Progenitor cell of endocrine pancreas (in vitro differentiated cells): ENCODE measurements around the gene NPL. TPM values are rescaled to one million over a fixed set of nuclear protein-coding genes. Genes with fewer than 3 reads are reported as not detected.

Experiments
- DNase-seq: peaks from one replicate; pipeline ENCODE4 v3.0.0; 2021; ENCODE audit warnings: low spot score; ENCODE audit not compliant: unreplicated experiment
- H3K27ac Mint-ChIP-seq: 2 replicates; pipeline ENCODE4 v1.8.0; 2021; ENCODE audit warnings: mild to moderate bottlenecking, moderate library complexity, mixed read lengths
- H3K27me3 Mint-ChIP-seq: 2 replicates; pipeline ENCODE4 v1.8.0; 2021; ENCODE audit warnings: mixed read lengths
- H3K36me3 Mint-ChIP-seq: 2 replicates; pipeline ENCODE4 v1.8.0; 2022; ENCODE audit warnings: mixed read lengths; ENCODE audit not compliant: insufficient read depth
- H3K4me1 Mint-ChIP-seq: 2 replicates; pipeline ENCODE4 v1.8.0; 2021; ENCODE audit warnings: low read depth, mixed read lengths
- H3K4me3 Mint-ChIP-seq: 2 replicates; pipeline ENCODE4 v1.8.0; 2021; ENCODE audit warnings: low read depth, mild to moderate bottlenecking, moderate library complexity, mixed read lengths
- H3K9me3 Mint-ChIP-seq: 2 replicates; pipeline ENCODE4 v1.8.0; 2021; ENCODE audit warnings: low read depth, mixed read lengths
- CTCF ChIP-seq: fragments of 200-600 bp; sonication (generic); IDR thresholded peaks from one replicate; pipeline ENCODE4 v1.5.0; 2021; ENCODE audit warnings: antibody characterized with exemption, mild to moderate bottlenecking; ENCODE audit not compliant: unreplicated experiment
- total RNA-seq: library from RNA; stranded (reverse); gene quantifications from 2 replicates; pipeline ENCODE4 v1.2.1, GENCODE V29; 2021

Gene NPL
- total RNA-seq, 1 donor from 2014 or later: 2.0 TPM

GRCh38 chr1:182877331-182877730 lies 87.8 kb downstream of the NPL start:
- H3K9me3 Mint-ChIP-seq: no peaks in the 10 kb centered on the region

GRCh38 chr1:182877842-182878241 lies 88.3 kb downstream of the NPL start:
- Mint-ChIP-seq H3K36me3 (peaks cover 56% of the 10 kb centered on the region), H3K4me3 (no peak overlapping the region), H3K27ac (no peak overlapping the region), H3K4me1 (no peaks in the 10 kb centered on the region), H3K27me3 (no peaks in the 10 kb centered on the region), H3K9me3 (no peaks in the 10 kb centered on the region)
- no peak for TF ChIP-seq CTCF
- DNase-seq: no peak

More at GRCh38 chr1:182877331-182877730, 87.8 kb downstream of the NPL start:
- Mint-ChIP-seq H3K27me3 (no peaks in the 10 kb centered on the region), H3K27ac (no peak overlapping the region), H3K4me1 (no peaks in the 10 kb centered on the region), H3K4me3 (no peak overlapping the region), H3K36me3 (peaks cover 55% of the 10 kb centered on the region)
- no peak for TF ChIP-seq CTCF
- no peak for DNase-seq

Other genes starting within 250 kb of the NPL start
- gene RNASEL, start 200.5 kb upstream of the NPL start, total RNA-seq: 4.2 and 4.4 TPM in 2 replicates
- 0.98 and 1.5 TPM in 2 replicates for gene RGS16, start 185.4 kb upstream of the NPL start, total RNA-seq
- gene RGS8, start 105.2 kb upstream of the NPL start, total RNA-seq: 0.05 TPM in 1 of 2 replicates, not detected in the other
- gene DHX9, start 49.6 kb downstream of the NPL start, total RNA-seq: 289 and 296 TPM in 2 replicates
- gene SHCBP1L, start 163.4 kb downstream of the NPL start, total RNA-seq: not detected in 2 replicates
- 72.9 and 77.3 TPM in 2 replicates for gene LAMC1, start 233.6 kb downstream of the NPL start, total RNA-seq